Adipocyte (in vitro differentiated cells): ENCODE data around the gene PHACTR3.
A peak's percentile ranks its signal among the peaks of the same experiment; 100 is the strongest.

Experiments used
- DNase-seq: peaks from one replicate; pipeline ENCODE4 v3.0.0-alpha.2; 2015; ENCODE audit warnings: low read depth
- H3K27me3 ChIP-seq: replicated peaks from 2 replicates; pipeline ENCODE4 v1.7.0; 2013; ENCODE audit warnings: mild to moderate bottlenecking, low read length, moderate library complexity; ENCODE audit not compliant: control insufficient read depth, insufficient read depth
- H3K36me3 ChIP-seq: 2 replicates; pipeline ENCODE4 v1.7.0; 2013; ENCODE audit warnings: low read length, mild to moderate bottlenecking, moderate library complexity; ENCODE audit not compliant: control insufficient read depth, insufficient read depth, severe bottlenecking
- H3K4me1 ChIP-seq: 2 replicates; pipeline ENCODE4 v1.7.0; 2013; ENCODE audit warnings: mild to moderate bottlenecking, low read length, moderate library complexity; ENCODE audit not compliant: control insufficient read depth, insufficient read depth
- H3K4me3 ChIP-seq: 2 replicates; pipeline ENCODE4 v1.7.0; 2013; ENCODE audit warnings: mild to moderate bottlenecking, low read length, moderate library complexity
- H3K9ac ChIP-seq: 2 replicates; pipeline ENCODE4 v1.7.0; 2013; ENCODE audit warnings: mild to moderate bottlenecking, low read length, moderate library complexity
- H3K9me3 ChIP-seq: 2 replicates; pipeline ENCODE4 v1.7.0; 2013; ENCODE audit warnings: mild to moderate bottlenecking, low read length, moderate library complexity; ENCODE audit not compliant: control insufficient read depth

PHACTR3 gene

DNA sequence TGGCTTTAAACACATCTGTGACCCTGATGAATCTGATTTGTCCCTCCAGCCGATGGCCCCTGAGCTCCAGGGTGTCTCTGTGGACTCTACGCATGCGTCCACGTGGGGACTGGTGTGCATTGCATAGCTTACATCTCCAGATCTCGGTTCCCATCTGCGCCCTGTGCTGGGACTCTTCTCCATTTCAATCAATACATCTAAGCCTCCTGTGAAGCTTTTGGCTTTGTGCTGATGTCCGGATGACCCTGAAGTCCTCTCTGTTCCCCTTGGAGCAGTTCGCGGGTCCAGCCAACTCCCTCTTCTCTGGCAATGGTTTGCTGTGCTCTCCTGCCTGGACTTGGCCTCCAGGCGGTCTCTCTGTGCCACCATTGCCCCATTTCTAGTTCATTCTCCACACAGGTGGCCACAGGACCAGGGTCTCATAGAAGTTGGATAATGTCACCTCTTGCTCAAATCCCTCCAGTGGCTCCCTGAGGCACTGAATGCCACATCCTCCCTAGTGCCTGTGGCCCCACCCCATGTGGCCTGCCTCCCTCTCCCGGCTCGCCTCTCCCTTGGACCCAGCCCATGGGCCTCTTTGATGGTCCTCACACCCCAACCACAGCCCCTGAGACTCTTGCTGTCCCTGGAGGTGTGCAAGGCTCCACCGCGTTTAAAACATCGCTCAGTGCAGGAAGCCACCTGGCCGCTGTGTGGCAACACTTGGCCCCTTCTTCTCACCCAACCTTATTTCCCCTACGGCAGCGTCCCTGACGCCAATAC, 173.7 kb downstream of the PHACTR3 start:
- DNase-seq: no peak
- peaks cover 39% of the 10 kb centered on the region for H3K27me3 ChIP-seq
- no peaks in the 10 kb centered on the region for H3K36me3 ChIP-seq
- H3K9ac ChIP-seq: no peak overlapping the region
- H3K9me3 ChIP-seq: no peaks in the 10 kb centered on the region
- no peak overlapping the region for H3K4me3 ChIP-seq
- H3K4me1 ChIP-seq: no peaks in the 10 kb centered on the region

- Histone ChIP-seq H3K4me3 (no peak overlapping the region), H3K9ac (no peak overlapping the region), H3K36me3 (no peaks in the 10 kb centered on the region), H3K9me3 (no peaks in the 10 kb centered on the region), H3K4me1 (no peaks in the 10 kb centered on the region), H3K27me3 (peaks cover 40% of the 10 kb centered on the region)
- no peak for DNase-seq
Measured at GRCh38 chr20:59778615-59779200, 174.4 kb downstream of the PHACTR3 start.

DNA sequence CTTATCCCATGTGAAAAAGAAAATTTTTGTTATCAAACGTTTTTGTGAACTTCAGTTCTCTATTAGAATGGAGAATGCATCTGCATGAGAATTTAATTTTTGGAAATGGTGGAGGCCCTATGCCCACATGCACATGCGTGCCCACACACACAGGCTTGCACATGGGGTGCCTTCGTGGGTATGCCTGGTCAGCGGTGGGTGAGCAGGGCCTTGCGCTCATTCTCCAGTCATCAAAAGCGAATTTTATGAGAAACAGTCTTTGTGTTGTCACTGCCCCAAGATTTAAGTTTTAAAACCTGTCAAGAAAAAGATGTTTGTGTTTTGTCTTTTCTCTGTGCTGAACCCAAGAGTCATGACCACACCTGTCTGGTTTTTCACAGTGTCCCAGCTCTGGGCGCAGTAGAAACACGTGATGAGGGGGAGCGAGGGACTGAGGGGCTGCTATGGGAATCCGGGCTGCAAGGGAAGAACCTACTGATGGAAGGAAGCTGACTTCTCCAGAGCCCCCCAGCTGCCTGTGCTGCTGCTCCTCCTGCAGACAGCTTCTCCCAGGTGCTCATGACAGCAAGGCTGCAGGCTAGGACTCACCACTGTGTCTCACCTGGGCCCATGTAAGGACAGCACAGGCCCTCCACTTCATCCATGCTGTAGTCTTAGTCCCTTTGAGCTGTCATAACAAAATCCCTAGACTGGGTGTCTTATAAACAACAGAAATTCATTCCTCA, 175.5 kb downstream of the PHACTR3 start:
- no peaks in the 10 kb centered on the region for H3K36me3 ChIP-seq
- H3K9me3 ChIP-seq: no peaks in the 10 kb centered on the region
- H3K4me1 ChIP-seq: no peaks in the 10 kb centered on the region
- H3K9ac ChIP-seq: no peak overlapping the region
- H3K27me3 ChIP-seq: peaks cover 40% of the 10 kb centered on the region
- H3K4me3 ChIP-seq: no peak overlapping the region
- no peak for DNase-seq

DNA sequence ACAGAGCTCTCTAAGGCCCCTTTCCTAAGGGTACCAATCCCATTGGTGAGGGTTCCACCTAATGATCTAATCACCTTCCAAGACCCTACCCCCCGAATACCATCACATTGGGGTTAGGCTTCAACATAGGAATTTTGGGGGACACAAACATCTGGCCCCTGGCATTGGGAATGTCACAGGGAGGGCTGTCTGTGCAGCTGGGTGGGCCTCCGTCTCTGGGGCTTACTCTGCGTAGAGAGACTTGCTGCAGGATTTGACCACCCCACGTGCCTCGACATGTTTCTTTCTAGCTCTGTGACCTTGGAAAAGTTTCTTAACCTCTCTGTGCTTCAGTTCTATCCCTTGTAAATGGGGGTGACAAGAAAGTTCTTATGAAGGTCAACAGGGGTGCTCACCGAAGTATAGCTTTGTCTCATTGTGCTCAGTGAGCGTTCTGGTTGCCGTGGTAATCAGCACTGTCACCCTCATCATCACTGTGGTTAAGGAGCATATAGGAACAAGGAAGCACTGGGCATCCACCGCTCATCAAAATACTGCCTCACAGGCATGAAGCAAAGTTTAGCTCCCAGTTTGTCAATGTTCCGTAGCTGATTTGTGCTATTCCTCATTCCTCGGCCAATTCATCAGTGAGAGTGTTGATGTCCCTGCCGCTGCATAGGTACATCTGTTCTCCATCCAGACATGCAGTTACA, 176.3 kb downstream of the PHACTR3 start:
- Histone ChIP-seq H3K9ac (no peak overlapping the region), H3K27me3 (peaks cover 45% of the 10 kb centered on the region), H3K4me1 (no peaks in the 10 kb centered on the region), H3K36me3 (no peaks in the 10 kb centered on the region), H3K9me3 (no peaks in the 10 kb centered on the region), H3K4me3 (no peak overlapping the region)
- DNase-seq: no peak

GRCh38 chr20:59781226-59781625, 176.9 kb downstream of the PHACTR3 start:
- Histone ChIP-seq H3K4me3 (no peak overlapping the region), H3K36me3 (no peaks in the 10 kb centered on the region), H3K9ac (no peak overlapping the region), H3K4me1 (no peaks in the 10 kb centered on the region), H3K9me3 (no peaks in the 10 kb centered on the region), H3K27me3 (peaks cover 46% of the 10 kb centered on the region)
- DNase-seq: no peak

GRCh38 chr20:59782986-59783640, 178.8 kb downstream of the PHACTR3 start:
- Histone ChIP-seq H3K9ac (no peak overlapping the region), H3K4me1 (no peaks in the 10 kb centered on the region), H3K9me3 (no peaks in the 10 kb centered on the region), H3K27me3 (peaks cover 56% of the 10 kb centered on the region), H3K4me3 (no peak overlapping the region), H3K36me3 (no peaks in the 10 kb centered on the region)
- peak; percentile 62 for DNase-seq

GRCh38 chr20:59783641-59784010, 179.3 kb downstream of the PHACTR3 start:
- peaks cover 61% of the 10 kb centered on the region for H3K27me3 ChIP-seq
- no peak for DNase-seq
- no peaks in the 10 kb centered on the region for H3K9me3 ChIP-seq
- no peak overlapping the region for H3K4me3 ChIP-seq
- no peaks in the 10 kb centered on the region for H3K4me1 ChIP-seq
- no peak overlapping the region for H3K9ac ChIP-seq
- no peaks in the 10 kb centered on the region for H3K36me3 ChIP-seq

DNA sequence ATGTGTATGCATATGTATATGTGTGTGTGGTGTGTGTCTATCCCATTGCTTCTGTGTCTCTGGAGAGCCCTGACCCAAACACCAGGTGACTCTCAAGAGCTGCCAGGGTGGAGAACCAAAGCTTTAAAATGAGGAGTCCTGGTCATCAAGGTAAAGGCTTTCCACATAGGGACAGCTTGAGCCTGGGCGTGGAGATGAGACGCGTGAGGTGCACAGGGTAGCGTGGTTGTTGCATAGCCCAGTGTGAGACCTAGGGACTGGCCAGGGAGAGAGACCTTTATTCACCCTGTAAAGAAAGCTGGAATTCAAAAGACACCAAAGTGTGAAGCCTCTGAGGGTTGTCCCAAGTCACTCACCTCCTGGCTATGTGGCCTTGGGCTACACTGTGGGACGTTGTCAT, 180.0 kb downstream of the PHACTR3 start:
- no peaks in the 10 kb centered on the region for H3K4me1 ChIP-seq
- H3K9ac ChIP-seq: no peak overlapping the region
- H3K27me3 ChIP-seq: peaks cover 65% of the 10 kb centered on the region
- H3K4me3 ChIP-seq: no peak overlapping the region
- no peaks in the 10 kb centered on the region for H3K36me3 ChIP-seq
- H3K9me3 ChIP-seq: no peaks in the 10 kb centered on the region
- DNase-seq: no peak

DNA sequence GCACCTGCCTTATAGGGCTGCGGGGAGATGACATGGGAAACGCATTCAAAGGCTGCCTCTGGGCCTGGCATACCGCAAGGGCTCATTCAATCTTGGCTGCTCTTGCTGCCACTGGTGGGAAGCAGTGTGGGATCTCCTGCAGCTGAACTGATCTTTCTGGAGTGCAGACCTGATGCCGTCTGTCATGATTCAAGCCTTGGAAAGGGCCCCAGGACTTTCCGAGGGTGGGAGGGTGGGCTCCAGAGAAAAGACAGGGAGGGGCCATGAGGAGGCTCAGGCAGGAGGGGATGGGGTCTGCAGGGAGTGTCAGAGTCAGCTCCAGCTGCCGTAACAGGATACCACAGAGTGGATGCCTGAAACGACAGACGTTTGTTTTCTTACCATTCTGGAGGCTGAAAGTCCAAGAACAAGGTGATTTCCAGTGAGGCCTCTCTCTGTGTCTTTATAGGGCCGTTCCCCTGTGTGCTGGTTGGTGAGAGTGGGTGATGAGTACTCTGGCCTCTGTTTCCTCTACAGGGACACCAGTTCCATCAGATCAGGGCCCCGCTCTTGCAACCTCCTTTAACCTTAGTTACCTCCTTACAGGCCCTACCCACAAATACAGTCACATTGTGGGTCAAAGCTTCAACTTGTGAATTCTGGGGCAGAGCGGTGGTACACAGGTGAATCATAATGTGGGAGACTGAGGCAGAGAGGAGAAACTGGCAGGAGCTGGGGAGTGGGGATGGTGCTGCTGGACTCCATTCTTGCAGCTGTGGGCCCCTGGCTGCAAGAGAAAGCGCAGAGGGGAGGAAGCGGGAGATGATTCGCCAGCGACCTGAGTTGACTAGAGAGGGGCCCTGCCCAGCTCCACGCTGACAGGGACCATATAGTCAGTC, 180.7 kb downstream of the PHACTR3 start:
- Histone ChIP-seq H3K4me1 (no peaks in the 10 kb centered on the region), H3K9me3 (no peaks in the 10 kb centered on the region), H3K9ac (no peak overlapping the region), H3K36me3 (no peaks in the 10 kb centered on the region), H3K27me3 (peaks cover 68% of the 10 kb centered on the region), H3K4me3 (no peak overlapping the region)
- no peak for DNase-seq

GRCh38 chr20:59785669-59785959, 181.3 kb downstream of the PHACTR3 start:
- Histone ChIP-seq H3K4me3 (no peak overlapping the region), H3K27me3 (peaks cover 68% of the 10 kb centered on the region), H3K9me3 (no peaks in the 10 kb centered on the region), H3K4me1 (no peaks in the 10 kb centered on the region), H3K9ac (no peak overlapping the region), H3K36me3 (no peaks in the 10 kb centered on the region)
- DNase-seq: no peak
